Activated CD8-positive, alpha-beta memory T cell treated with anti-CD3 and anti-CD28 coated beads, Interleukin-2, amount 50 U/mL, for 48 hours (primary cell): ENCODE data around the gene SLC16A7.
"Not testable (repeated sequence)": the region's sequence is repeated elsewhere in the genome, so short reads cannot be mapped to it uniquely, and the experiment has no call there.

ENCODE experiments used
- DNase-seq: peaks from one replicate; pipeline ENCODE4 v3.0.0-alpha.2; 2020

Gene SLC16A7

GRCh38 chr12:59595883-59596540 lies at the start of gene SLC16A7:
SLC16A7 (plus strand) TSS chr12:59596029; CDS start chr12:59704802, 108,773 bp downstream.
- peak; percentile 90 for DNase-seq

- no peak for DNase-seq
Observed at GRCh38 chr12:59548930-59549329, 46.9 kb upstream of the SLC16A7 start.

GRCh38 chr12:59559696-59560095 lies 36.1 kb upstream of the SLC16A7 start:
- no peak for DNase-seq

GRCh38 chr12:59570145-59570544 lies 25.7 kb upstream of the SLC16A7 start:
- no peak for DNase-seq

GRCh38 chr12:59574406-59574805 lies 21.4 kb upstream of the SLC16A7 start:
- no peak for DNase-seq

- no peak for DNase-seq
Observed at GRCh38 chr12:59575826-59576225, 20.0 kb upstream of the SLC16A7 start.

- no peak for DNase-seq
Observed at GRCh38 chr12:59578254-59578653, 17.6 kb upstream of the SLC16A7 start.

- DNase-seq: no peak
Observed at GRCh38 chr12:59579631-59580030, 16.2 kb upstream of the SLC16A7 start.

GRCh38 chr12:59580050-59580449 lies 15.8 kb upstream of the SLC16A7 start:
- DNase-seq: no peak

- DNase-seq: no peak
Observed at GRCh38 chr12:59583003-59583712, 12.7 kb upstream of the SLC16A7 start.

GRCh38 chr12:59587710-59588109 lies 8.1 kb upstream of the SLC16A7 start:
- no peak for DNase-seq

- DNase-seq: no peak
Observed at GRCh38 chr12:59593761-59594160, 2.1 kb upstream of the SLC16A7 start.

- DNase-seq: no peak
Observed at GRCh38 chr12:59594943-59595500, 807 bp upstream of the SLC16A7 start.

GRCh38 chr12:59595565-59595882 lies 305 bp upstream of the SLC16A7 start:
- DNase-seq: no peak

GRCh38 chr12:59597385-59597781 lies 1.6 kb downstream of the SLC16A7 start:
- DNase-seq: peak; percentile 74

- DNase-seq: no peak
Observed at GRCh38 chr12:59600171-59600570, 4.3 kb downstream of the SLC16A7 start.

- no peak for DNase-seq
Observed at GRCh38 chr12:59603754-59604153, 7.9 kb downstream of the SLC16A7 start.

GRCh38 chr12:59612823-59613434 lies 17.1 kb downstream of the SLC16A7 start:
- not testable (repeated sequence) for DNase-seq

- DNase-seq: no peak
Observed at GRCh38 chr12:59615392-59616165, 19.8 kb downstream of the SLC16A7 start.

- no peak for DNase-seq
Observed at GRCh38 chr12:59619461-59620240, 23.8 kb downstream of the SLC16A7 start.

- no peak for DNase-seq
Observed at GRCh38 chr12:59620326-59620725, 24.5 kb downstream of the SLC16A7 start.

GRCh38 chr12:59624732-59625460 lies 29.1 kb downstream of the SLC16A7 start:
- DNase-seq: no peak
